Peyer's patch (tissue), 4 donors: ENCODE results near the gene HNF4A. TPM values are rescaled to one million over a fixed set of nuclear protein-coding genes. Genes with fewer than 3 reads are reported as not detected.
A peak's percentile ranks its signal among the peaks of the same experiment; 100 is the strongest.

Experiments
- DNase-seq, 3 donors: peaks; one replicate each; pipeline ENCODE4 v3.0.0-alpha.2; 2017 to 2019
- H3K27ac ChIP-seq, 4 donors: fragments of 200-600 bp; sonication (generic); one replicate each; pipeline ENCODE4 v1.5.1; 2016 to 2019
- H3K27me3 ChIP-seq, 2 donors: fragments of 200-600 bp; sonication (generic); one replicate each; pipeline ENCODE4 v1.5.1; 2019
- H3K36me3 ChIP-seq, 3 donors: fragments of 200-600 bp; sonication (generic); one replicate each; pipeline ENCODE4 v1.5.1; 2016 to 2019
- H3K4me1 ChIP-seq, 4 donors: fragments of 200-600 bp; sonication (generic); one replicate each; pipeline ENCODE4 v1.5.1; 2016 to 2019
- H3K4me3 ChIP-seq, 4 donors: fragments of 200-600 bp; sonication (generic); 1 replicate in 3 of 4; 2 replicates in 1 of 4; pipeline ENCODE4 v1.5.1; 2016 to 2019; ENCODE audit warnings: mild to moderate bottlenecking in 1 of 4
- H3K9me3 ChIP-seq, 4 donors: fragments of 200-600 bp; sonication (generic); one replicate each; pipeline ENCODE4 v1.5.1; 2016 to 2019; ENCODE audit warnings: mild to moderate bottlenecking in 1 of 4
- POLR2A ChIP-seq, 2 donors: fragments of 450-650 bp; IDR thresholded peaks; one replicate each; pipeline ENCODE4 v1.5.1; 2017; ENCODE audit warnings: antibody characterized with exemption in 2 of 2, mild to moderate bottlenecking in 2 of 2, moderate library complexity in 2 of 2
- total RNA-seq, 4 donors: library from RNA; depleted of rRNA; stranded (reverse); fragments of >200 nt; gene quantifications; one replicate each; pipeline ENCODE4 v1.1.0, GENCODE V29; 2016
- TF ChIP-seq, protein P1 (sequence below), 6 experiments: fragments of 450-650 bp in 4 of 6; fragments of 200-600 bp in 2 of 6; sonication (generic) in 1 of 6; IDR thresholded peaks; one replicate each; pipeline ENCODE4 v1.5.1; 2017 to 2019; ENCODE audit warnings: antibody characterized with exemption in 6 of 6, mild to moderate bottlenecking in 3 of 6, moderate library complexity in 1 of 6

The HNF4A gene
- total RNA-seq, 4 donors from 2014 or later = 76.7 to 346 (median 308) TPM

DNA sequence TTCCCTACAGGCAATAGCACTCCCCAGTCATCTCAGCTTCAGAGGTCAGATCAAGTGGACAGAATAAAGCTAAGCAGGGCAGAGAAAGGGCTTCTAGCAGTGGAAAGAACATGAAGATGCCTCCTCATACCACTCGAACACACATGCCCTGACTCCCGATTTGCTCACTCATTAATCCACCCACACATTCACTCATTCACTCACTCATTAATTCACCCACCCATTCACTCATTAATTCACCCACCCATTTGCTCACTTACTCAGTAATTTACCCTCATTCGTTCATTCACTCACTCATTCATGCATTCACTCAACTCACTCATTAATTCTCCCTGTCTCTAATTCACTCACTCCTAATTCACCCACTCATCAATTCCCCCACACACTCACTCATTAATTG, 43.9 kb downstream of the HNF4A start:
- H3K36me3 ChIP-seq = peaks cover 0 to 4% (median 0%) of the 10 kb centered on the region in 3 donors
- DNase-seq = peak in 1 of 3 donors; percentile 21
- no peaks in the 10 kb centered on the region for H3K9me3 ChIP-seq
- TF ChIP-seq, protein P1, sequence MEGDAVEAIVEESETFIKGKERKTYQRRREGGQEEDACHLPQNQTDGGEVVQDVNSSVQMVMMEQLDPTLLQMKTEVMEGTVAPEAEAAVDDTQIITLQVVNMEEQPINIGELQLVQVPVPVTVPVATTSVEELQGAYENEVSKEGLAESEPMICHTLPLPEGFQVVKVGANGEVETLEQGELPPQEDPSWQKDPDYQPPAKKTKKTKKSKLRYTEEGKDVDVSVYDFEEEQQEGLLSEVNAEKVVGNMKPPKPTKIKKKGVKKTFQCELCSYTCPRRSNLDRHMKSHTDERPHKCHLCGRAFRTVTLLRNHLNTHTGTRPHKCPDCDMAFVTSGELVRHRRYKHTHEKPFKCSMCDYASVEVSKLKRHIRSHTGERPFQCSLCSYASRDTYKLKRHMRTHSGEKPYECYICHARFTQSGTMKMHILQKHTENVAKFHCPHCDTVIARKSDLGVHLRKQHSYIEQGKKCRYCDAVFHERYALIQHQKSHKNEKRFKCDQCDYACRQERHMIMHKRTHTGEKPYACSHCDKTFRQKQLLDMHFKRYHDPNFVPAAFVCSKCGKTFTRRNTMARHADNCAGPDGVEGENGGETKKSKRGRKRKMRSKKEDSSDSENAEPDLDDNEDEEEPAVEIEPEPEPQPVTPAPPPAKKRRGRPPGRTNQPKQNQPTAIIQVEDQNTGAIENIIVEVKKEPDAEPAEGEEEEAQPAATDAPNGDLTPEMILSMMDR (IDR thresholded peaks at IDR 0.05) = no peak
- TF ChIP-seq POLR2A (IDR thresholded peaks at IDR 0.05) = no peak
- peaks cover 0 to 34% (median 0%) of the 10 kb centered on the region in 4 donors for H3K4me1 ChIP-seq
- H3K4me3 ChIP-seq = no peak overlapping the region
- peak overlapping the region in 2 of 4 donors; percentile 86 to 98 for H3K27ac ChIP-seq
- H3K27me3 ChIP-seq = no peaks in the 10 kb centered on the region

DNA sequence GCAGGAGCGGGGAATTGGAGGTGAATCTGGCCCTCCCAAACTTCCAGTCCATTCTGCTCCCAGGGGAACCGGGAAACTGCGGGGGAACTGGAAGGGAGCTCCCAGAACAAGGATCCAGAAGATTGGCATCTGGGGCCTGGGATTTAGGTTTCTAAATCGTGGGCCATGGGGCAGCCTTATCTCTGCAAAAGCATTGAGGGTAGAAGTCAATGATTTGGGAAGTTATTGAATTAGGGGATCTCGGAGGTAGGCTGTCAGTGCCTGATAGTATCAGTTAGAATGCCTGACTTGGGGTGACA, 45.1 kb downstream of the HNF4A start:
- no peaks in the 10 kb centered on the region for H3K9me3 ChIP-seq
- DNase-seq = peak in 2 of 3 donors; percentile 35 to 46
- H3K27ac ChIP-seq = peak overlapping the region in 3 of 4 donors; percentile 32 to 98 (median 86)
- peak overlapping the region in 1 of 4 donors; percentile 27 for H3K4me3 ChIP-seq
- H3K27me3 ChIP-seq = no peaks in the 10 kb centered on the region
- H3K36me3 ChIP-seq = peaks cover 0 to 4% (median 0%) of the 10 kb centered on the region in 3 donors
- H3K4me1 ChIP-seq = peaks cover 0 to 31% (median 0%) of the 10 kb centered on the region in 4 donors
- no peak for TF ChIP-seq POLR2A (IDR thresholded peaks at IDR 0.05)
- TF ChIP-seq, protein P1 (IDR thresholded peaks at IDR 0.05) = no peak

DNA sequence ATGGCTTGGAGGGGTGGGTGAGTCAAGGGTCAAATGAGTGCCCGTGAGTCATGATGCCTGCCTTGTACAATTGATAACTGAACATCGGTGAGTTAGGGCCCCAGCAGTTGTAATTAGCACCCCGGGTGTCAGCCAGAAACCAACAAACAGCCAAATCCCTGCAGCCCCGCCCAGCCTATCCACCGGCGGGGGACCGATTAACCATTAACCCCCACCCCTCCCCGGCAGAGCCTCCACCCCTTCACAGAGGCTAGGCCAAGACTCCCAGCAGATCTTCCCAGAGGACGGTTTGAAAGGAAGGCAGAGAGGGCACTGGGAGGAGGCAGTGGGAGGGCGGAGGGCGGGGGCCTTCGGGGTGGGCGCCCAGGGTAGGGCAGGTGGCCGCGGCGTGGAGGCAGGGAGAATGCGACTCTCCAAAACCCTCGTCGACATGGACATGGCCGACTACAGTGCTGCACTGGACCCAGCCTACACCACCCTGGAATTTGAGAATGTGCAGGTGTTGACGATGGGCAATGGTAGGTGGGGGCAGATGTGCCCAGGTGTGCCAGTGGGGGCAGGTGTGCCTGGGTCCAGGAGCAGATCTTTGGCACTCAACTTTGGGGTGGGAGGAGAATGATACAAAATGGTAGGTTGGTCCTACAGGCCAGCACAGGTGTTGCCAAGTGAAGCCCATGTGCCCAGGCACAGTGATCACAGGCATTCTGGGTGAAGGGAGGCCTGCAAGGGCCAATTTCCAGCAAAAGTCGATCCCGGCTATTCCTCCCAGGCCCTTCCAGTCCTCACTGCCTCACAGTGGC, 45.7 kb downstream of the HNF4A start:
- peak overlapping the region in 3 of 4 donors; percentile 78 to 98 (median 86) for H3K27ac ChIP-seq
- peaks cover 0 to 4% (median 0%) of the 10 kb centered on the region in 3 donors for H3K36me3 ChIP-seq
- no peaks in the 10 kb centered on the region for H3K27me3 ChIP-seq
- peak overlapping the region in 3 of 4 donors; percentile 28 to 78 (median 71) for H3K4me3 ChIP-seq
- peaks cover 0 to 26% (median 0%) of the 10 kb centered on the region in 4 donors for H3K4me1 ChIP-seq
- peak in 2 of 3 donors; percentile 89 to 90 for DNase-seq
- peak; percentile 59 to 86 for TF ChIP-seq POLR2A (IDR thresholded peaks at IDR 0.05)
- TF ChIP-seq, protein P1 (IDR thresholded peaks at IDR 0.05) = no peak
- H3K9me3 ChIP-seq = no peaks in the 10 kb centered on the region

DNA sequence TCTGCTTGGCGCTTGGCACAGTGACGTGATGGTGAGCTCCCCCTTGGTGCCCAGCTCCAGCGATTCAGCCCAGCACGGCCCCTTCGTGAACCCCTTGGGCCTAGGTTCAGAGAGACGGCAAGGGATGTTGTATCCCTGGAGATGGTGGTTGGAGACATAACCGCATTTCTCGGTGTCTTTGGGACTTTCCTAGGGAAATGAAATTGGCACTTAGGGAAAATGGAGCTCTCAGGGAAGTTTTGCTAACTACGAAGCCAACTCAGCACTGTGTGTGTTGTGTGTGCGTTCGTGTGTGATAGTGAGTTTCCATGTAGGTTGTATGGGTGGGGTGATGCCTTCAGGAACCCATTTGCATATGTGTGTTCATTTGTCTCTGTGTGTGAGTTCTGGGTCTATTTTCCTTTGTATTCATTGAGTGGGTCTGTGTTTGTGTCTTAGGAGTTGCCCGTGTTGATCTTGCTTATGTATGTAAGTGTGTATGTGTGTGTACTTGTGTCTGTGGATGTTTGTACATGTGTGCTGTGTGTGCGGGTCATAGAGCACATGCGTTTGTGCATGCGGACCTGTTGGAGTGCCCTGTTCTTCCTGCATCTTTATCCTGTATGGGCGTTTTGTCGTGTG, 46.4 kb downstream of the HNF4A start:
- peak overlapping the region in 3 of 4 donors; percentile 78 to 98 (median 86) for H3K27ac ChIP-seq
- no peaks in the 10 kb centered on the region for H3K27me3 ChIP-seq
- peaks cover 0 to 24% (median 0%) of the 10 kb centered on the region in 4 donors for H3K4me1 ChIP-seq
- peak overlapping the region in 3 of 4 donors; percentile 28 to 78 (median 71) for H3K4me3 ChIP-seq
- TF ChIP-seq, protein P1 (IDR thresholded peaks at IDR 0.05) = no peak
- no peak for TF ChIP-seq POLR2A (IDR thresholded peaks at IDR 0.05)
- H3K36me3 ChIP-seq = peaks cover 0 to 4% (median 0%) of the 10 kb centered on the region in 3 donors
- no peaks in the 10 kb centered on the region for H3K9me3 ChIP-seq
- DNase-seq = peak in 1 of 3 donors; percentile 51

DNA sequence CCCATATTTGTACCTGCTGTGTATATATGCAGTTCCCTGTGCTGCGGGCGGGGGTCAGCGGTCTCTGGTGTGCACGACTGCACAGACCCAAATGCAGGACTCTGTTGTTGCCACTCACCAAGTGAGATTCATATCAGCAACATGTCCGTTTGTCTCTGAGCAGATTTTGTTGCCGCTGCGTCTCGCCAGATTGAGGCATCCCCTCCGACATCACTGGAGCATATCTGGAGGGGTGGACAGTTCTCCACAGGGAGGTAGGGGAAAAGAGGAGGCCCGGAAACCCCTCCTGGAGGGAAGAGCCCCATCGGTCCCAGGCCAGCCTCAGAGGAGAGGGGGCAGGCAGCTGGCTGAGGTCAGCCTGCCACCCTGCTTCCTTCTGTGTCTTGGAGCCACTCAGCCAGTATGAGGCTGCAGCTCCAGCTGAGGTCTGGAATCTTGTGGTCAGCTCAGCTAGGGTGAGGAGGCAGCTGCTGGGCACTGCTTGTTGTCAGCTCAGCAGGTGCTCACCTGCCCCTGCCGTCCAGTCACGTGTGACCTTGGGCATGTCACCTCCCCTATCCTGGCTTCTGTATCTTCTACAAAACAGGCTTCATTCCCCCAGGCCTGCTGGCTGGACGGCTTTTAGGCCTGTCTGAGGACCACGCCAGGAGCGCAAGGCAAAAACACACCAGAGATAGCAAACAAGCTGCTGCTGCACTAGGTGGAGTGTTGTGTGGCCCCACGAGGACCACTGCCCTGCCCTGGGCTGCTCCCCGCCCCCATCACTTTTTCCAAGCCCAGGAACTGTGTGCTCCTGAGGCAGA, 47.1 kb downstream of the HNF4A start:
- peak in 1 of 3 donors; percentile 72 for DNase-seq
- peak overlapping the region in 3 of 4 donors; percentile 78 to 98 (median 86) for H3K27ac ChIP-seq
- H3K4me1 ChIP-seq = peaks cover 0 to 22% (median 0%) of the 10 kb centered on the region in 4 donors
- TF ChIP-seq, protein P1 (IDR thresholded peaks at IDR 0.05) = no peak
- TF ChIP-seq POLR2A (IDR thresholded peaks at IDR 0.05) = peak in 1 of 2 donors; percentile 31
- no peaks in the 10 kb centered on the region for H3K9me3 ChIP-seq
- no peaks in the 10 kb centered on the region for H3K27me3 ChIP-seq
- H3K4me3 ChIP-seq = peak overlapping the region in 3 of 4 donors; percentile 28 to 78 (median 71)
- peaks cover 0 to 4% (median 0%) of the 10 kb centered on the region in 3 donors for H3K36me3 ChIP-seq
